GM12874 (cell line): ENCODE results near the gene ATP5PO.

Source experiments
- TF ChIP-seq, protein P1 (sequence below): IDR thresholded peaks from 2 replicates; pipeline ENCODE4 v1.5.1; 2011; ENCODE audit warnings: low read depth, mild to moderate bottlenecking, control low read depth, low read length, moderate library complexity; ENCODE audit not compliant: insufficient read depth

Gene ATP5PO

GRCh38 chr21:33884376-33885171 is 31.0 kb downstream of the ATP5PO start:
- TF ChIP-seq, protein P1, sequence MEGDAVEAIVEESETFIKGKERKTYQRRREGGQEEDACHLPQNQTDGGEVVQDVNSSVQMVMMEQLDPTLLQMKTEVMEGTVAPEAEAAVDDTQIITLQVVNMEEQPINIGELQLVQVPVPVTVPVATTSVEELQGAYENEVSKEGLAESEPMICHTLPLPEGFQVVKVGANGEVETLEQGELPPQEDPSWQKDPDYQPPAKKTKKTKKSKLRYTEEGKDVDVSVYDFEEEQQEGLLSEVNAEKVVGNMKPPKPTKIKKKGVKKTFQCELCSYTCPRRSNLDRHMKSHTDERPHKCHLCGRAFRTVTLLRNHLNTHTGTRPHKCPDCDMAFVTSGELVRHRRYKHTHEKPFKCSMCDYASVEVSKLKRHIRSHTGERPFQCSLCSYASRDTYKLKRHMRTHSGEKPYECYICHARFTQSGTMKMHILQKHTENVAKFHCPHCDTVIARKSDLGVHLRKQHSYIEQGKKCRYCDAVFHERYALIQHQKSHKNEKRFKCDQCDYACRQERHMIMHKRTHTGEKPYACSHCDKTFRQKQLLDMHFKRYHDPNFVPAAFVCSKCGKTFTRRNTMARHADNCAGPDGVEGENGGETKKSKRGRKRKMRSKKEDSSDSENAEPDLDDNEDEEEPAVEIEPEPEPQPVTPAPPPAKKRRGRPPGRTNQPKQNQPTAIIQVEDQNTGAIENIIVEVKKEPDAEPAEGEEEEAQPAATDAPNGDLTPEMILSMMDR: no peak

DNA sequence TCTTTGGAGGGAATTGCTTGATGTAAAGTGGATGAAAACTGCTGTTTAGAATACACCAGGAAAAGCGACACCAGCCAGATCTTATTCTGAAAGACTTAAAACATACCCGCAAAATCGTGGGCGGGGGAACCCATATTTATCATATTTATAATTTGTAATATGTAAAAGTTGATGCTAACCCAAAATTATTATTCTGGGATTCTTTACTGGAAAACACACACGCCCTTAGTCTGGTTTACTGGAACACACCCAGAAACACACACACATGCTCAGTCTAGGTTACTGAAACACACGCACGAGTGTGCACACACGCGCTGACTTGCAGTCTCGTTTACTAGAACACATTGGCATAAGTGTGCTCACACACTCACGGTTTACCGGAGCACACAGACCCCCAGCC is 32.5 kb downstream of the ATP5PO start:
- TF ChIP-seq, protein P1: no peak

DNA sequence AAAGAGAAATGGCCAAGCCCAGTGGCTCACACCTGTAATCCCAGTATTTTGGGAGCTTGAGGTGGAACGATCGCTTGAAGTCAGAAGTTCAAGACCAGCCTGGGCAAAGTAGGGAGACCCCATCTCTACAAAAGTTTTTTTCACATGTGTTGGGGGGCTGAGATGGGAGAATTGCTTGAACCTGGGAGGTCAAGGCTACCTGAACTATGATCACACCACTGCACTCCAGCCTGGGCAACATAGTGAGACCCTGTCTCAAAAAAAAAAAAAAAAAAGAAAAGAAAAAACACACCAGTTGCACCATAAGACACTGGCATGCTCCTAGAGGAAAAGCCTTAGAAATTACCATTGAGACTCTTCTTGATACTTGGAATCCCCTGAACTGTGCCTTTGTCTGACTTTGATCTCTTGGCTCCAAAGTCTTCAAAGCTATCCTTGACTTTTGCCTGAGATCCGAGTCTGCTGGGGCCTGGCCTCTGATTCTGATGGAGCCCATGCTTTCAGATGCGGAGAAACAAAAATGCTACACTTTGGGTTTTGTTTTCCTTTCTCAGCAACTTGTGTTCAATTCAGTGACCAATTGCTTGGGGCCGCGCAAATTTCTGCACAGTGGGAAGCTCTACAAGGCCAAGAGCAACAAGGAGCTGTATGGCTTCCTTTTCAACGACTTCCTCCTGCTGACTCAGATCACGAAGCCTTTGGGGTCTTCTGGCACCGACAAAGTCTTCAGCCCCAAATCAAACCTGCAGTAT is 33.7 kb downstream of the ATP5PO start:
- TF ChIP-seq, protein P1: no peak

- TF ChIP-seq, protein P1: no peak
These were observed 35.0 kb downstream of the ATP5PO start for GRCh38 chr21:33880626-33881025.

- TF ChIP-seq, protein P1: no peak
These were observed 36.8 kb downstream of the ATP5PO start for GRCh38 chr21:33878824-33879223.

- TF ChIP-seq, protein P1: no peak
These were observed 40.4 kb downstream of the ATP5PO start for GRCh38 chr21:33875026-33875695.

DNA sequence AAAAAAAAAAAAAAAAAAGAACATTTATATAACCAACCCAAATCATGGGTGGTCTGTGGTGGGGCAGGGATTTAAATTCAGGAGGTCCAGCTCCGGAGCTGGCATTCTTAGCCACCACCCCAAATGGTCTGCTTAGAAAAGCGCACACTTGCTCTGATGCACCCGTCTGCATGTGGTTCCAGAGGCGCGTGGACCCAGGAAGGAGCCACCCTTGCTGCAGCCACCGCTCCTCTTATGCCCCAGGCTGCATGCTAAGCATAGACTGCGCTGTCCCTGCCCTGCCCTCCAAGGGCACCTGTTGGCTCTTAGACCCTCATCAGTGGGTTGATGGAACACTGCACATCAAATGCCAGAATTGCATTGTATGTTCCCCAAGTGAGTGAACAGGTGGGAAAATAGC is 41.4 kb downstream of the ATP5PO start:
- TF ChIP-seq, protein P1: no peak
